K562 (cell line): ENCODE measurements around the gene UBASH3B. TPM values are rescaled to one million over a fixed set of nuclear protein-coding genes. Genes with fewer than 3 reads are reported as not detected.

Source experiments
- ATAC-seq: fragments of 200-7000 bp; cut with Tn5 transposase; 3 replicates; pipeline ENCODE4 v1.9.1; 2020; ENCODE audit warnings: moderate library complexity
- BruUV-seq: library from RNA; stranded (reverse); fragments of 400-500 nt; replicated peaks from 2 replicates; lab custom pipeline; 2021; lab: Mats Ljungman, UMichigan
- CTCF ChIA-PET: fragments of 300-600 bp; formaldehyde crosslinking; extraction: SDS; loops from one replicate; lab custom pipeline; 2021; ENCODE audit warnings: low intra/inter-chr PET ratio; lab: Yijun Ruan, JAX
- POLR2A ChIA-PET: fragments of 300-600, 350-650 bp; sonication (Branson Sonifier 250); formaldehyde crosslinking; extraction: SDS; loops from one replicate; lab custom pipeline; 2021; ENCODE audit warnings: antibody characterized with exemption, inconsistent platforms; lab: Yijun Ruan, JAX
- DNase-seq, 4 experiments: peaks; one replicate each; pipeline versions ENCODE4 v3.0.0 to v3.0.0-alpha.2; 2011 to 2018; ENCODE audit warnings: low spot score in 3 of 4, mixed read lengths in 3 of 4; ENCODE audit errors: extremely low read depth in 1 of 4
- FAIRE-seq: peaks from 2 replicates; lab custom pipeline; 2011; peaks lifted over from hg19 to GRCh38; lab: Jason Lieb, UNC
- H2AFZ ChIP-seq: 2 replicates; pipeline ENCODE4 v1.6.0; 2011; ENCODE audit warnings: low read depth, low read length, control low read depth, inconsistent platforms
- H3K27ac ChIP-seq: fragments of 200-600 bp; 3 replicates; pipeline ENCODE4 v1.8.0; 2011; ENCODE audit warnings: low read depth, mild to moderate bottlenecking, control low read depth, inconsistent platforms, low read length, moderate library complexity, mixed read lengths; ENCODE audit errors: extremely low read depth
- H3K27me3 ChIP-seq, 2 experiments: fragments of 300-600 bp in 1 of 2; 2 replicates in 1 of 2; 3 replicates in 1 of 2; pipeline versions ENCODE4 v1.6.0 to v1.8.0; 2011; ENCODE audit warnings: inconsistent platforms in 2 of 2, low read length in 2 of 2, mild to moderate bottlenecking in 1 of 2, mixed read lengths in 1 of 2, moderate library complexity in 1 of 2; ENCODE audit not compliant: control insufficient read depth in 2 of 2, insufficient read depth in 2 of 2
- H3K36me3 ChIP-seq: fragments of 300-600 bp; 3 replicates; pipeline ENCODE4 v1.8.0; 2011; ENCODE audit warnings: mild to moderate bottlenecking, low read length, inconsistent platforms; ENCODE audit not compliant: control insufficient read depth, insufficient read depth
- H3K4me1 ChIP-seq, 2 experiments: fragments of 200-600 bp in 1 of 2; replicated peaks in 1 of 2; 2 replicates in 1 of 2; 3 replicates in 1 of 2; pipeline versions ENCODE4 v1.5.1 to v1.8.0; 2011; ENCODE audit warnings: inconsistent platforms in 2 of 2, low read length in 2 of 2, mild to moderate bottlenecking in 1 of 2, mixed read lengths in 1 of 2, moderate library complexity in 1 of 2; ENCODE audit not compliant: control insufficient read depth in 2 of 2, insufficient read depth in 2 of 2
- H3K4me2 ChIP-seq: 2 replicates; pipeline ENCODE4 v1.6.1; 2011; ENCODE audit warnings: low read length, control low read depth, inconsistent platforms, mixed read lengths; ENCODE audit not compliant: insufficient read depth
- H3K4me3 ChIP-seq: fragments of 200-600 bp; sonication (generic), shearing (Covaris generic); 2 replicates; pipeline ENCODE4 v1.5.1; 2016; ENCODE audit warnings: control low read depth, inconsistent platforms
- H3K79me2 ChIP-seq: fragments of 200-600 bp; 3 replicates; pipeline ENCODE4 v1.8.0; 2011; ENCODE audit warnings: low read length, inconsistent platforms; ENCODE audit not compliant: control insufficient read depth, insufficient read depth
- H3K9ac ChIP-seq, 2 experiments: 2 replicates each; pipeline versions ENCODE4 v1.6.0 to v1.6.1; 2011; ENCODE audit warnings: low read depth in 2 of 2, low read length in 2 of 2, control low read depth in 1 of 2, inconsistent platforms in 1 of 2, mild to moderate bottlenecking in 1 of 2, mixed read lengths in 1 of 2; ENCODE audit not compliant: insufficient read depth in 1 of 2
- H3K9me1 ChIP-seq: one replicate; pipeline ENCODE4 v1.6.0; 2011; ENCODE audit warnings: inconsistent platforms, mild to moderate bottlenecking, low read length, moderate library complexity; ENCODE audit not compliant: control insufficient read depth, insufficient read depth
- H3K9me3 ChIP-seq: replicated peaks from 2 replicates; pipeline ENCODE4 v1.5.1; 2011; ENCODE audit warnings: low read depth, low read length, inconsistent platforms; ENCODE audit not compliant: control insufficient read depth, insufficient read depth
- H4K20me1 ChIP-seq: replicated peaks from 2 replicates; pipeline ENCODE4 v1.6.1; 2011; ENCODE audit warnings: low read length, inconsistent platforms, mixed read lengths; ENCODE audit not compliant: control insufficient read depth, insufficient read depth
- ETV1 ChIP-seq: fragments of 450-650 bp; conservative IDR thresholded peaks from 2 replicates; pipeline ENCODE4 v1.6.1; 2016; ENCODE audit warnings: missing genetic modification characterization, control low read depth, low read depth, missing compliant biosample characterization
- HES1 ChIP-seq: fragments of 450-650 bp; IDR thresholded peaks from 2 replicates; pipeline ENCODE4 v1.6.1; 2016; ENCODE audit warnings: low read depth, mild to moderate bottlenecking, moderate library complexity
- NELFE ChIP-seq: IDR thresholded peaks from 2 replicates; pipeline ENCODE4 v1.6.1; 2011; ENCODE audit warnings: mild to moderate bottlenecking; ENCODE audit not compliant: insufficient read depth, insufficient read length
- NFE2 ChIP-seq: IDR thresholded peaks from 2 replicates; pipeline ENCODE4 v1.6.1; 2014; ENCODE audit warnings: antibody characterized with exemption, low read depth
- POLR2H ChIP-seq: IDR thresholded peaks from 2 replicates; pipeline ENCODE4 v1.6.1; 2016; ENCODE audit warnings: missing genetic modification characterization, low read depth, mild to moderate bottlenecking, control low read depth, missing compliant biosample characterization, moderate library complexity
- PTRF ChIP-seq: fragments of 450-650 bp; IDR thresholded peaks from 2 replicates; pipeline ENCODE4 v1.6.1; 2016; ENCODE audit warnings: mild to moderate bottlenecking, missing genetic modification characterization, missing compliant biosample characterization
- SAFB2 ChIP-seq: fragments of 200-400 bp; formaldehyde crosslinking; IDR thresholded peaks from 2 replicates; pipeline ENCODE4 v1.6.1; 2018; ENCODE audit warnings: borderline replicate concordance, low read length, low read depth, moderate library complexity; ENCODE audit not compliant: severe bottlenecking
- SIRT6 ChIP-seq: IDR thresholded peaks from one replicate; pipeline ENCODE4 v1.6.1; 2012; ENCODE audit warnings: low read depth, mild to moderate bottlenecking, control low read depth, inconsistent platforms, low read length, moderate library complexity
- SNRNP70 ChIP-seq: fragments of 200-400 bp; formaldehyde crosslinking; optimal IDR thresholded peaks from 2 replicates; pipeline ENCODE3; 2017; ENCODE audit warnings: low read depth, low read length
- SPI1 ChIP-seq: IDR thresholded peaks from 2 replicates; pipeline ENCODE4 v1.6.1; 2011; ENCODE audit warnings: low read depth, low read length, control low read depth, borderline replicate concordance
- TCF7 ChIP-seq: sonication (generic); IDR thresholded peaks from 2 replicates; pipeline ENCODE4 v1.6.1; 2016; ENCODE audit warnings: antibody characterized with exemption, borderline replicate concordance
- TFE3 ChIP-seq: fragments of 450-650 bp; formaldehyde crosslinking; IDR thresholded peaks from 2 replicates; pipeline ENCODE4 v1.4.0; 2020; ENCODE audit warnings: mild to moderate bottlenecking, mixed read lengths
- U2AF2 ChIP-seq: fragments of 200-400 bp; formaldehyde crosslinking; optimal IDR thresholded peaks from 2 replicates; pipeline ENCODE3; 2017; ENCODE audit warnings: low read depth, mild to moderate bottlenecking, low read length
- ZNF507 ChIP-seq: conservative IDR thresholded peaks from 2 replicates; pipeline ENCODE4 v1.6.1; 2017; ENCODE audit warnings: missing genetic modification characterization, missing compliant biosample characterization
- WGBS: fragments of 100-300 bp; shearing (Covaris generic); methylation state at CpG from one replicate; pipeline ENCODE4 v1.1.6; 2016; ENCODE audit warnings: low coverage, mixed read lengths; ENCODE audit not compliant: insufficient coverage; ENCODE audit errors: missing lambda C conversion rate; 5-methylcytosine and 5-hydroxymethylcytosine counted together
- in situ Hi-C: fragments of 300-500 bp; cut with MboI; formaldehyde crosslinking; loops from 4 replicates; pipeline ENCODE4 v1.15.0; 2018; ENCODE audit warnings: inconsistent platforms, mixed read lengths
- intact Hi-C: fragments of 100-400 bp; cut with micrococcal nuclease; formaldehyde crosslinking; loops from 2 replicates; pipeline ENCODE4 v1.14.2; 2022
- polyA plus RNA-seq, 8 experiments: library from polyadenylated mRNA; depleted of rRNA in 4 of 8; stranded (reverse) in 5 of 8; unstranded in 3 of 8; fragments of >200 nt; fragmentation: Nextera tagmentation in 2 of 8; fragmentation: Illumina TruSeq in 1 of 8; extraction: Ambion mirVana in 2 of 8; extraction: Trizol in 1 of 8; gene quantifications; 2 replicates each; pipeline versions ENCODE4 v1.2.1 to v1.2.3, GENCODE V29; 2011 to 2014; ENCODE audit warnings: inconsistent platforms in 1 of 8, missing spikeins in 1 of 8
- total RNA-seq, 7 experiments: library from RNA; depleted of rRNA in 6 of 7; stranded (reverse); fragments of >200 nt in 6 of 7; fragmentation: Illumina TruSeq in 2 of 7; extraction: Trizol in 2 of 7; gene quantifications; 2 replicates each; pipeline versions ENCODE4 v1.2.1 to v1.2.3, GENCODE V29; 2011 to 2021; ENCODE audit warnings: low replicate concordance in 1 of 7

Gene UBASH3B
- total and polyA plus RNA-seq, 9 of the 15 experiments (the other 6 are each of a cell fraction or from before 2014, with no cell fraction given) = 0.01 to 0.31 (median 0.08) TPM; not detected in 2

- H3K36me3 ChIP-seq = no peaks in the 10 kb centered on the region
- FAIRE-seq = no peak
- in situ Hi-C loops (no loop called here), intact Hi-C loops (no loop called here)
- no peak for ATAC-seq
- H3K79me2 ChIP-seq = no peaks in the 10 kb centered on the region
- H3K27me3 ChIP-seq = peaks cover 3 to 36% of the 10 kb centered on the region in 2 experiments; a peak in 4 of 5 replicates
- DNase-seq = no peak
- no peak overlapping the region for H3K27ac ChIP-seq
- WGBS = 5% methylated on average over 5 of the region's 5 CpGs
- BruUV-seq = no TSS peak
- H3K4me1 ChIP-seq = no peaks in the 10 kb centered on the region
- H3K4me3 ChIP-seq = no peak overlapping the region
- H3K9me3 ChIP-seq = no peaks in the 10 kb centered on the region
- TF ChIP-seq U2AF2 = no peak
- TF ChIP-seq TFE3 (CRISPR knock-in tag) = peak; percentile 75
- no peaks in the 10 kb centered on the region for H3K9me1 ChIP-seq
- CTCF ChIA-PET = no interaction called here
- no peaks in the 10 kb centered on the region; the same call in 1 of the 2 replicates for H4K20me1 ChIP-seq
- POLR2A ChIA-PET = no interaction called here
- no peak overlapping the region for H2AFZ ChIP-seq
- no peak overlapping the region for H3K9ac ChIP-seq
- no peak overlapping the region for H3K4me2 ChIP-seq
Observed at GRCh38 chr11:122744357-122744756, 88.8 kb downstream of the UBASH3B start.

- H3K4me2 ChIP-seq = no peak overlapping the region
- H3K9me1 ChIP-seq = no peaks in the 10 kb centered on the region
- in situ Hi-C loops = no loop called here
- ChIA-PET CTCF (no interaction called here), POLR2A (no interaction called here)
- H2AFZ ChIP-seq = no peak overlapping the region
- ATAC-seq (no peak), FAIRE-seq (no peak), DNase-seq (no peak)
- TF ChIP-seq TCF7 (no peak), HES1 (no peak), ZNF507 (tag) (no peak), NELFE (no peak), SIRT6 (no peak), ETV1 (tag) (no peak), NFE2 (no peak), PTRF (tag) (no peak), SPI1 (no peak), POLR2H (tag) (no peak), SAFB2 (no peak), SNRNP70 (no peak)
- H3K79me2 ChIP-seq = no peaks in the 10 kb centered on the region
- no peak overlapping the region for H3K27ac ChIP-seq
- 4% methylated on average over 2 of the region's 2 CpGs for WGBS
- H3K4me3 ChIP-seq = no peak overlapping the region
- peaks cover 3 to 41% of the 10 kb centered on the region in 2 experiments; a peak in 4 of 5 replicates for H3K27me3 ChIP-seq
- H3K4me1 ChIP-seq = no peaks in the 10 kb centered on the region
- BruUV-seq = no TSS peak
- intact Hi-C loops = no loop called here
- no peaks in the 10 kb centered on the region; the same call in 1 of the 2 replicates for H4K20me1 ChIP-seq
- H3K9me3 ChIP-seq = no peaks in the 10 kb centered on the region
- H3K36me3 ChIP-seq = no peaks in the 10 kb centered on the region
- H3K9ac ChIP-seq = no peak overlapping the region
Observed at GRCh38 chr11:122745111-122745510, 89.6 kb downstream of the UBASH3B start.
